MCF 10A (cell line): ENCODE results near the gene ZRSR2. TPM values are rescaled to one million over a fixed set of nuclear protein-coding genes. Genes with fewer than 3 reads are reported as not detected.

Source experiments
- BruUV-seq: library from RNA; stranded (reverse); fragments of 400-500 nt; replicated peaks from 2 replicates; lab custom pipeline; 2021; lab: Mats Ljungman, UMichigan
- CTCF ChIA-PET: fragments of 300-600 bp; sonication (Branson Sonifier 250); formaldehyde crosslinking; extraction: SDS; loops from one replicate; lab custom pipeline; 2021; ENCODE audit warnings: antibody characterized with exemption, inconsistent platforms; lab: Yijun Ruan, JAX
- POLR2A ChIA-PET: fragments of 300-600, 350-650 bp; sonication (Branson Sonifier 250); formaldehyde crosslinking; extraction: SDS; loops from one replicate; lab custom pipeline; 2020; ENCODE audit warnings: antibody characterized with exemption, inconsistent platforms; lab: Yijun Ruan, JAX
- DNase-seq: peaks from one replicate; pipeline ENCODE4 v3.0.0-alpha.2; 2018; ENCODE audit not compliant: unreplicated experiment
- H3K27ac Mint-ChIP-seq: one replicate; pipeline ENCODE4 v1.8.0; 2022; ENCODE audit warnings: mild to moderate bottlenecking, low read depth, mixed read lengths; ENCODE audit not compliant: unreplicated experiment
- H3K27me3 Mint-ChIP-seq: one replicate; pipeline ENCODE4 v1.8.0; 2022; ENCODE audit warnings: mixed read lengths; ENCODE audit not compliant: insufficient read depth, unreplicated experiment
- H3K36me3 Mint-ChIP-seq: one replicate; pipeline ENCODE4 v1.8.0; 2022; ENCODE audit warnings: mild to moderate bottlenecking, moderate library complexity, mixed read lengths; ENCODE audit not compliant: insufficient read depth, unreplicated experiment
- H3K4me1 Mint-ChIP-seq: one replicate; pipeline ENCODE4 v1.8.0; 2022; ENCODE audit warnings: mixed read lengths; ENCODE audit not compliant: insufficient read depth, unreplicated experiment
- H3K4me3 Mint-ChIP-seq: one replicate; pipeline ENCODE4 v1.8.0; 2022; ENCODE audit warnings: mild to moderate bottlenecking, moderate library complexity, mixed read lengths; ENCODE audit not compliant: unreplicated experiment
- H3K9me3 Mint-ChIP-seq: one replicate; pipeline ENCODE4 v1.8.0; 2022; ENCODE audit warnings: mixed read lengths; ENCODE audit not compliant: unreplicated experiment
- CTCF ChIP-seq: fragments of 200-600 bp; IDR thresholded peaks from one replicate; pipeline ENCODE4 v1.8.0; 2022; ENCODE audit warnings: antibody characterized with exemption, mild to moderate bottlenecking; ENCODE audit not compliant: unreplicated experiment
- intact Hi-C: fragments of 100-400 bp; cut with micrococcal nuclease; formaldehyde crosslinking; loops from 2 replicates; pipeline ENCODE4 v1.14.1; 2022
- total RNA-seq: library from RNA; stranded (reverse); gene quantifications from 2 replicates; pipeline ENCODE4 v1.2.3, GENCODE V29; 2022

ZRSR2 gene
- total RNA-seq, 1 experiment from 2014 or later = 20.3 TPM

GRCh38 chrX:15864023-15864422 lies 73.7 kb downstream of the ZRSR2 start:
- Mint-ChIP-seq H3K36me3 (no peaks in the 10 kb centered on the region), H3K27me3 (peaks cover 14% of the 10 kb centered on the region), H3K4me3 (no peak overlapping the region), H3K4me1 (no peaks in the 10 kb centered on the region), H3K9me3 (no peaks in the 10 kb centered on the region), H3K27ac (no peak overlapping the region)
- CTCF ChIA-PET = no interaction called here
- intact Hi-C loops = no loop called here
- BruUV-seq = no TSS peak
- DNase-seq = no peak
- POLR2A ChIA-PET = interaction anchor here (0.6 kb wide), 1 partner anchor 61 kb away, joined by 3 read pairs; no protein-coding TSS in a partner anchor
- no peak for TF ChIP-seq CTCF

- H3K9me3 Mint-ChIP-seq = no peaks in the 10 kb centered on the region
- H3K4me3 Mint-ChIP-seq = no peak overlapping the region
- no peaks in the 10 kb centered on the region for H3K36me3 Mint-ChIP-seq
- no peaks in the 10 kb centered on the region for H3K4me1 Mint-ChIP-seq
- TF ChIP-seq CTCF = no peak
- ChIA-PET POLR2A (interaction anchor here (0.6 kb wide), 1 partner anchor 60 kb away, joined by 3 read pairs; no protein-coding TSS in a partner anchor), CTCF (interaction anchor here (0.6 kb wide), 1 partner anchor 280 kb away, joined by 3 read pairs; no protein-coding TSS in a partner anchor)
- peak; percentile 22 for DNase-seq
- no peak overlapping the region for H3K27ac Mint-ChIP-seq
- intact Hi-C loops = no loop called here
- BruUV-seq = no TSS peak
- peaks cover 12% of the 10 kb centered on the region for H3K27me3 Mint-ChIP-seq
Observed at GRCh38 chrX:15864629-15865028, 74.3 kb downstream of the ZRSR2 start.

GRCh38 chrX:15866147-15866546 lies 75.9 kb downstream of the ZRSR2 start:
- peaks cover 20% of the 10 kb centered on the region for H3K27me3 Mint-ChIP-seq
- no peaks in the 10 kb centered on the region for H3K9me3 Mint-ChIP-seq
- CTCF ChIA-PET = interaction anchor here (0.6 kb wide), 2 partner anchors 121 to 549 kb away, joined by 3 read pairs; no protein-coding TSS in a partner anchor
- intact Hi-C loops = no loop called here
- H3K4me3 Mint-ChIP-seq = no peak overlapping the region
- POLR2A ChIA-PET = interaction anchor here (0.6 kb wide), 1 partner anchor 372 kb away, joined by 3 read pairs; no protein-coding TSS in a partner anchor
- DNase-seq = no peak
- no peak for TF ChIP-seq CTCF
- no peaks in the 10 kb centered on the region for H3K4me1 Mint-ChIP-seq
- no TSS peak for BruUV-seq
- no peaks in the 10 kb centered on the region for H3K36me3 Mint-ChIP-seq
- H3K27ac Mint-ChIP-seq = no peak overlapping the region

- no peak for TF ChIP-seq CTCF
- Mint-ChIP-seq H3K36me3 (no peaks in the 10 kb centered on the region), H3K9me3 (no peaks in the 10 kb centered on the region), H3K27ac (no peak overlapping the region), H3K4me1 (no peaks in the 10 kb centered on the region), H3K27me3 (peaks cover 41% of the 10 kb centered on the region), H3K4me3 (no peak overlapping the region)
- ChIA-PET CTCF (no interaction called here), POLR2A (no interaction called here)
- intact Hi-C loops = no loop called here
- no peak for DNase-seq
- no TSS peak for BruUV-seq
Observed at GRCh38 chrX:15869695-15870094, 79.4 kb downstream of the ZRSR2 start.
